Measurements from ENCODE around the gene ALS2. TPM values are rescaled to one million over a fixed set of nuclear protein-coding genes. Genes with fewer than 3 reads are reported as not detected.

Gene ALS2
- total RNA-seq, 1 experiment from 2014 or later: 28.1 TPM

DNA sequence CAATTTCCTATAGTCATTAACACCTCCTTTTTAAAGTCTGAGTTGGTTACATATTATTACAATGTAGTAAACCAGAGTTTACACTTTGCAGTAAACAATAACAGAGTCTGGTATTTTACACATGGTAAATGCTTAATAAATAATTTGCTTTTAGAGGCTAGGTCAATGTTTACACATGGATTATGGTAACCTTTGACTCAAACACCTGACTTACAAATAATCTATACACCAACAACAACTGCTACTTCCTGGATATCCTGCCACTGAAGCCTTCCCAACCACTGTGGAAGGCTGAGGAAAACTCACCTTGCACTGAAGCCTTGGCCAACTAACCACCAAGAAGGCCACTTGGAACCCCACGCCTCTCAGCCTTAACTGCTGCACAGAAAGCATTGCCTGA is 5.4 kb downstream of the ALS2 start:
- no peak overlapping the region for H3K4me3 ChIP-seq (replicated peaks in 1 of 2; ENCODE audit: low read depth in 1 of 2, low read length in 2 of 2)
- intact Hi-C loops (cut with micrococcal nuclease): no loop called here
- no TSS peak for BruUV-seq (replicated peaks)
- H3K4me1 ChIP-seq (ENCODE audit: control insufficient read depth in 1 of 2, insufficient read depth in 2 of 2, low read length in 2 of 2): peaks cover 11 to 25% of the 10 kb centered on the region in 2 experiments
- no peaks in the 10 kb centered on the region for H3K9me2 ChIP-seq (ENCODE audit: insufficient read depth)
- ChIA-PET RAD21 (ENCODE audit: low non-redundant PET in 1 of 2, low total read pairs in 2 of 2, uncharacterized antibody in 2 of 2, unreplicated experiment in 2 of 2) (no interaction called here), CTCF (no interaction called here), POLR2A (no interaction called here)
- no peaks in the 10 kb centered on the region; the same call in 1 of the 2 replicates for H4K20me1 ChIP-seq (ENCODE audit: insufficient read depth)
- no peaks in the 10 kb centered on the region for H3K36me3 ChIP-seq (ENCODE audit: control insufficient read depth in 1 of 2, insufficient read depth in 2 of 2, low read length in 2 of 2)
- DNase-seq (ENCODE audit: low read depth, low spot score) (no peak), ATAC-seq (no peak)
- no peak overlapping the region for H3K9ac ChIP-seq (ENCODE audit: low read length)
- H3K27me3 ChIP-seq (ENCODE audit: insufficient read depth, low read length): no peaks in the 10 kb centered on the region
- no peaks in the 10 kb centered on the region for H3K9me3 ChIP-seq (ENCODE audit: control insufficient read depth in 1 of 2, insufficient read depth in 1 of 2, low read depth in 1 of 2, low read length in 2 of 2)
- TF ChIP-seq SP1 (IDR thresholded peaks at IDR 0.05; ENCODE audit: low read depth) (no peak), POLR2A (IDR thresholded peaks at IDR 0.05; ENCODE audit: borderline replicate concordance, extremely low read depth, insufficient read depth, insufficient read length) (no peak), YY1 (IDR thresholded peaks at IDR 0.05; ENCODE audit: extremely low read depth, insufficient replicate concordance, low read depth, low read length) (no peak), ZFX (IDR thresholded peaks at IDR 0.05) (no peak), ZNF274 (IDR thresholded peaks at IDR 0.05; ENCODE audit: low read depth, low read length) (no peak), JUND (IDR thresholded peaks at IDR 0.05) (no peak), POLR2AphosphoS5 (IDR thresholded peaks at IDR 0.05; ENCODE audit: low read depth, low read length) (no peak), EZH2 (IDR thresholded peaks at IDR 0.05) (no peak), EZH2phosphoT487 (IDR thresholded peaks at IDR 0.05; ENCODE audit: borderline replicate concordance) (no peak), EGR1 (IDR thresholded peaks at IDR 0.05; ENCODE audit: low read depth) (no peak), FOSL1 (IDR thresholded peaks at IDR 0.05; ENCODE audit: low read depth) (no peak), ELF1 (IDR thresholded peaks at IDR 0.05; ENCODE audit: borderline replicate concordance, low read depth) (no peak)
- TF ChIP-seq, protein P1, sequence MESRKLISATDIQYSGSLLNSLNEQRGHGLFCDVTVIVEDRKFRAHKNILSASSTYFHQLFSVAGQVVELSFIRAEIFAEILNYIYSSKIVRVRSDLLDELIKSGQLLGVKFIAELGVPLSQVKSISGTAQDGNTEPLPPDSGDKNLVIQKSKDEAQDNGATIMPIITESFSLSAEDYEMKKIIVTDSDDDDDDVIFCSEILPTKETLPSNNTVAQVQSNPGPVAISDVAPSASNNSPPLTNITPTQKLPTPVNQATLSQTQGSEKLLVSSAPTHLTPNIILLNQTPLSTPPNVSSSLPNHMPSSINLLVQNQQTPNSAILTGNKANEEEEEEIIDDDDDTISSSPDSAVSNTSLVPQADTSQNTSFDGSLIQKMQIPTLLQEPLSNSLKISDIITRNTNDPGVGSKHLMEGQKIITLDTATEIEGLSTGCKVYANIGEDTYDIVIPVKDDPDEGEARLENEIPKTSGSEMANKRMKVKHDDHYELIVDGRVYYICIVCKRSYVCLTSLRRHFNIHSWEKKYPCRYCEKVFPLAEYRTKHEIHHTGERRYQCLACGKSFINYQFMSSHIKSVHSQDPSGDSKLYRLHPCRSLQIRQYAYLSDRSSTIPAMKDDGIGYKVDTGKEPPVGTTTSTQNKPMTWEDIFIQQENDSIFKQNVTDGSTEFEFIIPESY (IDR thresholded peaks at IDR 0.05; ENCODE audit: extremely low read depth, insufficient replicate concordance, low read length): no peak
- TF ChIP-seq, protein P2, sequence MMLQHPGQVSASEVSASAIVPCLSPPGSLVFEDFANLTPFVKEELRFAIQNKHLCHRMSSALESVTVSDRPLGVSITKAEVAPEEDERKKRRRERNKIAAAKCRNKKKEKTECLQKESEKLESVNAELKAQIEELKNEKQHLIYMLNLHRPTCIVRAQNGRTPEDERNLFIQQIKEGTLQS (IDR thresholded peaks at IDR 0.05): no peak
- H3K27ac ChIP-seq (ENCODE audit: low read depth, low read length): no peak overlapping the region
- H3K4me2 ChIP-seq (ENCODE audit: low read length): no peak overlapping the region
- H2AFZ ChIP-seq (ENCODE audit: low read depth, low read length, poor library complexity, severe bottlenecking): no peak overlapping the region
- H3K79me2 ChIP-seq (ENCODE audit: insufficient read depth, low read length): peaks cover 93% of the 10 kb centered on the region
